DMS 273 (cell line): ENCODE results near the gene TBX10.
"Not testable (repeated sequence)": the region's sequence is repeated elsewhere in the genome, so short reads cannot be mapped to it uniquely, and the experiment has no call there.

ENCODE experiments used
- DNase-seq: peaks from one replicate; lab custom pipeline; 2025; ENCODE audit not compliant: unreplicated experiment; lab: John Stamatoyannopoulos, UW

The TBX10 gene

GRCh38 chr11:67639438-67639859, at the start of gene TBX10:
Gene TBX10 (minus strand): TSS chr11:67639763. CDS start chr11:67639472, 291 bp downstream.
- DNase-seq, result no peak

- no peak for DNase-seq
These were observed 49.6 kb upstream of the TBX10 start for GRCh38 chr11:67689178-67689577.

DNA sequence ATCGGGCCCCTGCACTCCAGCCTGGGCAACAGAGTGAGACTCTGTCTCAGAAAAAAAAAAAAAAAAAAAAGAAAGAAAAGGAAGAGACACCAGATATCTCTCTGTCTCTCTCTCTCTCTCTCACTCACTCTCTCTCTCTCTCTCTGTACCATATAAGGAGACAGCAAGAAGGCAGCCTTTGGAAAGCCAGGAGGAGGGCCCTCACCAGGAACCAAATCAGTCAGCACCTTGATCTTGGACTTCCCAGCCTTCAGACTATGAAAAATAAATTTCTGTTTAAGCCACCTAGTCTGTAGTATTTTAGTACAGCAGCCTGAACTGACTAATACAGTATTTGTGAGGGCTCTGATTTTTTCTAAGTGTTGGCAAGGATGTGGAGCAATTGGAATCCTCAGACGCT, 48.4 kb upstream of the TBX10 start:
- no peak for DNase-seq

GRCh38 chr11:67685641-67686332, 46.2 kb upstream of the TBX10 start:
- DNase-seq, result not testable (repeated sequence)

GRCh38 chr11:67682126-67683034, 42.8 kb upstream of the TBX10 start:
- not testable (repeated sequence) for DNase-seq

DNA sequence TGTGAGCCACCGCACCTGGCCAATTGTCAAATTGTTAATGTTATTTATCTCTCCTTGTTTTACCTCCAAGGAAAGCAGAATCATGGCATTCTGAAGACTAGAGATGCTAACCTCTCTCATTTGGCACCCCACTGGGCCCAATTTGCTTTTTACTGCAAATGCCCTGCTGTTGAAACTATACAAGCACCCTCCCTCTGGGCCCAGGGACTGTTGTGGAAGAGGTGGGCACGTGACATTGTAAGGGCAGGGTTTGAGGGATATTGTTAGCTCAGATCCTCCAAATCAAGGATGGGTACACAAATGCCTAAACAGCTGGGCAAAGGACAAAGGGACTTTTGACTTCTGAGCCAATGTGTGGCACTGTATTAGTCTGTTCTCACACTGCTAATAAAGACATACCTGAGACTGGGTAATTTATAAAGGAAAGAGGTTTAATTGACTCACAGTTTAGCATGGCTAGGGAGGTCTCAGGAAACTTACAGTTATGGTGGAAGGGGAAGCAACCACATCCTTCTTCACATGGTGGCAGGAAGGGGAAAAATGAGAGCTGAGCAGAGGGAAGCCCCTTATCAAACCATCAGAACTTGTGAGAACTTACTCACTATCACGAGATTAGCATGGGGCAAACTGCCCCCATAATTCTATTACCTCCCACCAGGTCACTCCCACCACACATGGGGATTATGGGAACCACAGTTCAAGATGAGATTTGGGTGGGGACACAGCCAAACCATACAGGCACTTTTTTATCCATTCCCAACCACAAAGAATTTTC, 41.3 kb upstream of the TBX10 start:
- no peak for DNase-seq

DNA sequence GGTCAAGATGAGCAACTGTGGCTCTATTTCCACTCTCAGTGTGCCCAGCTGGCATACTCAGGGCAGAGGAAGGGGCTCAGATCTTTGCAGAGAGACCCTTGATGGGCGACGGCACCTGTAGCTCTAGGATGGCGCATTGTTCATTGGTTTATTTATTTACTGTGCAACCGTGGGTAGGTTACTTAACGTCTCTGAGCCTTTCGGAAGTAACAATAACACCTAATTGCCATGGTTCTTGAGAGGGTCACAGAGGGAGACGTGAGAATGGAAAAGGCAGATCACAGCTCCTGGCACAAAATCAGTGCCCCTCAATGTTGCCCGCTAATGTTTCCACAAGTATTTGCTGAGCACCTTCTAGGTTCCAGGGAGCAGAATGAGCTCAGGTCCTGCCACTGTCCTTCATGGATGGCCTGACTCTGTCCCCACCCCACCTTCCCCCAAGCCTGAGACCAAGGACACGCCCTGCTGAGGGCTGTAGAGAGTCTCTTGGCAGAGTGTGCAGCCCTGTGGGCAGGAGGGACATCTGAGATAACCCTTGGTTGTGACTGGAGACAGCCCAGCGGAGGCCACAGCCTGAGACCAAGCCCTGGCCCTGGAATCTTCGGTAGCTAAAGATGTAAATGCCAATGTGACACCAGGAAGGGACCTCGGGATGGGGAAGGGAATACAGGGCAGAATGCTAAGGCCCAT, 35.6 kb upstream of the TBX10 start:
- no peak for DNase-seq

DNA sequence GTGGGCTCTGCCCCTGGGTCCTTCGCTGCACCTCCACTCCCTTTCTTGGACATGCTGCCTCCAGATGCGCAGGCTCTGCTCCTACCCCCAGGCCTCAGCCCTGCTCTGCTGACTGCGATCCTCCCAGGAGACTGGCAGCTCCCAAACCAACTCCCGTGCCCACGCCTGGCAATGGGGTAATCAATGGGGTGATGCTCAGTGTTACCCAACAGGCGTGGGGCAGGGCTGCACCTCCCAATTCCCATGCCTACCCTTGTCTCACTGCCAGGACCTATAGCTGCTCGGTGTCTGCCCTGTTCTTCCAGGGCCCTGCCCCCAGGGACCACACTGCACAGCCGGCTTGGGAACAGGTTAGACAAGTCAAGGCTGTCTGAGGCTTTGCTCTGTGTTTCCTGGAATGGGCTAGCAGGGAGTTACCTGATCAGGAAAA, 34.9 kb upstream of the TBX10 start, which contains the start of gene ALDH3B2:
Gene ALDH3B2, minus strand, starts transcription at position 182 of the 430 bp plus-strand sequence. CDS start 7,688 bp downstream, outside the sequence.
- no peak for DNase-seq

DNA sequence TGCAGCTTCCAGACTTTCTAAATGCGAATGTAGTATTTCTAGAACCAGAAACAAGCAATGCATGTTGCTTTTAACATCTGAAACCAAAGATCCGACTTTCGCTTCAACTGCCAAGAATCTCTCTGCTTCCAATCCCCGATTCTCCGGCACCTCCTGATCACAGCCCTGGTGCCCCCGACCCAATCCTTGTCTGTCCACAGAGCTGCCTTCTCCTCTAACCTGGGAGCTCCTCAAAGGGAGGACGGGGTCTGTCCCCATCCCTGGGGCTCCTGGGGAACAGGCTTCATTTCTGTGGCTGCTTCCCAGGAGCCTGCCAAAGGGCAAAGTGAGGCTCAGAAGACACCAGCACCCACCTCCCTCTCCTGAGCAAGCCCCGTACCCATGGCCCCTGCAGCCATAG, 34.3 kb upstream of the TBX10 start:
- DNase-seq, result no peak

DNA sequence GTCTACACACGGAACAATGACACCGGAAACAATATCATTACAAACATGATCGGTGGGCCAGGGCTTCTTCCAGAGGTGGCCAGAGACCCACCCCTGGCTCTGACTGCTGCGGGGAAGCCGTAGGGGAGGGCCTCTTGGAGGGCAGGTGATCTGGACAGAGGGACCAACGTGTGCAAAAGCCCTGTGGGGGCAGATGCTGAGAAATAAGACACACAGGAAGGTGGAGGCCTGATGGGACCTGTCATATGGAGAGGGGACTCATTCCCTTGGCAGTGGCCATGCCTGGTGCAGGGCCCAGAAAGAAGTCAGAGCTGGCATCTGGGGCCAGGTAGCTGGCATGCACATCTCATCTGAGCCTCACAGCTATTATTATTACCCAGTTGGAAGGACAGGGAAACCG, 33.8 kb upstream of the TBX10 start:
- DNase-seq, result no peak

DNA sequence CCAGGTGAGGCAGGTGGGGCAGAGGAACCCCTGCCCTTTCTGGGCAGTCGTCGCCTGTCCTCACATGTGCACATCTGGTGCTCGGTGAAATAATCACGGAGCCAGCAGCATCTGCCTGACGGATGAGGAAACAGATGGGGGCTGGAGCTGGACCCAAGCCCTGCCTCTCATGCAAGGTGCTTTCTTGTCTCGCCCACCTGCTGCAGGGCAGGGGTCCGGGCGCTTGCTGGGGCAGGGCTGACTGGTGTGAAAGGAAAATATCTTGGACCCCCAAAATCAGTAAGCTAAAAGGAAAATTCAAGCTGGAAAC, 31.6 kb upstream of the TBX10 start:
- peak; percentile 20 for DNase-seq

- no peak for DNase-seq
These were observed 31.0 kb upstream of the TBX10 start for GRCh38 chr11:67670316-67671210.

GRCh38 chr11:67668192-67668551, 28.6 kb upstream of the TBX10 start:
- no peak for DNase-seq

DNA sequence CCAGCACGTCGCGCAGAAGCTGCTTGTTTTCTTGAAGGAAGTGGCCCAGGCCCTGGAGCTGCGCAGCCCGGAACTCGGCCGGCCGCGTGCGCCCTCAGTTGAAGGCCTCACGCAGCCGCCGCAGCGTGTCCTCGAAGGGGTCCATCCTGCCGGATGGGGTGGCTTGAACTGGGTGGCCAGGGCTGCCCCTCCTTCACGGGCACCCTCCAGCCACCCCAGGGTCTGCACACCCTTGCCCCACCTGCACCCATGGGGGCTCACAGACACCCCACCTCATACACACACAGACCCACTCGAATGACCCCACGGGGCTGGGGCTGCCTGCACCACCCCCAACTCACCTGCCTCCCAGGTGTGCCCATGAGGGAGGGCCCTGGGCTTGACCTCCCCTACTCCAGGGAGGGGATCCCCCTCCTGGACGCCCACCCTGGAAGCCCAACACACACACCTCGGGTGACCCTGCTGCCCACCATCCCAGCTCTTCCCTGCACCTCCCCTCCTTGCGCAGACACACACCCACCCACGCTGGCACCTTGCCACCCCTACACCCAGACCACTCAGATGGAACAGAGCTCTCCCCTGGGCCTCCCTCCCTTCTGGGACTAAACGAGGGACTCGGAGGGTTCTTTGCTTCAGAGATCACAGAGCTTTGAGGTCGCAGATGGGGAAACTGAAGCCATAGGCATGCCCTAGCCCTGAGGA, 28.1 kb upstream of the TBX10 start:
- no peak for DNase-seq

GRCh38 chr11:67666676-67667489, 27.3 kb upstream of the TBX10 start:
- no peak for DNase-seq

GRCh38 chr11:67666303-67666645, 26.7 kb upstream of the TBX10 start:
- no peak for DNase-seq

- DNase-seq, result no peak
These were observed 26.2 kb upstream of the TBX10 start for GRCh38 chr11:67665541-67666302.
